NCI-H2081 (cell line): Measurements from ENCODE around the gene RBM19.

Experiments used
- DNase-seq, 2 experiments: peaks; one replicate each; lab custom pipeline; 2025; lab: John Stamatoyannopoulos, UW

RBM19 gene

GRCh38 chr12:113804961-113805600 lies 161.0 kb downstream of the RBM19 start:
- DNase-seq = no peak

- no peak for DNase-seq
These were observed 162.4 kb downstream of the RBM19 start for GRCh38 chr12:113803759-113804140.

GRCh38 chr12:113802966-113803758 lies 163.0 kb downstream of the RBM19 start:
- no peak for DNase-seq

DNA sequence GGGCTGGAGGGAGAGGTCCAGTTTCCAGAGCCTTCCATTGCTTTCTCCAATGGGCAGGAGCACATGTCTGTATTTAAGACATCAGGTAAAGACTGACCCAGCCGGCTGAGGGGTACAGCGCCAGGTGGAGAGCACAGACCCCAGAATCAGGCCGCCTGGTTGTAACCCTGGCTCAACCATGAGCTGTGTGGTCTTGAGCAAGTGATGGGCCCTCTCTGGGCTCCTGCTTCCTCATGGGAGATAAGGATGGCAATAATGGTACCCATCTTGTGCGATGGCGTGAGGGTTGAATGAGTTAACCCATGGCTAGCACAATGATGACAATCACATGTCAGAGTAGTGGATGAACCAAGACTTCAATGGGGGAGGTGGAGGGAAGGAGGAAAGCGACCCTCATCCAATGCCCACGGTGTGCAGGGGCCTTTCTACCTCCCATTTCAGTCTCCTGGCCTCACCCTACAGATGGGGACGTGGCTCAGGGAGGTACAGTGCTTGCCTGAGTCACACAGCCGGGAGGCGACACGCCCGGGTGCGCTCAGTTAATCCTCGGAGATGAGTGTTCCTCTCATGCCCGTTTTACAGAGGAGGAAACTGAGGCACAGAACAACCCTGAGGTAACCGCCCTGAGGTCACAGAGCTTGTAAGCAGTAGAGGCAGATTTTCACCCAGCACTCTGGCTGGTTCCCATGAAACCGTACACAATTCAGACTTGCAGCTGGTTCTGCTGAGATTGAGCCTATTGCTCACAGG lies 163.9 kb downstream of the RBM19 start:
- no peak for DNase-seq

DNA sequence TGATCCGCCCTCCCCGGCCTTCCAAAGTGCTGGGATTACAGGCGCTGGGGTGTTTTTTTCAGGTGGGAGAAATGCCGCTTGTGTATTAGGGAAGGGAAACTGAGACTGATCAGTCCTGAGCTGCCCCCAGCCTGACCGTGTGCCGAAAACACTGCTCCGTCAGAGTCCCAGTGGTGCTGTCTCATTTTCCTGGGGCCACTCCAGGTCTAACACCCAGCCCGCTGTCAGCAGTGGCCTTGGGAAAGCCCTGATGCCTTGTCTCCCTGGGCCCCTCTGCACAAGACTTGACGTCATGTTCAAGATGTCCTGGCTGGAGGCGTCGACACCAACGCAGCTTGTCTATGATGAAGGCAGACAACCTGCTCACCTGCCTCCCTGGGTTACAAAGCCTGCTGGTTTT lies 165.9 kb downstream of the RBM19 start:
- no peak for DNase-seq

- no peak for DNase-seq
These were observed 167.6 kb downstream of the RBM19 start for GRCh38 chr12:113798552-113798951.

- DNase-seq = no peak
These were observed 168.6 kb downstream of the RBM19 start for GRCh38 chr12:113797535-113797868.

GRCh38 chr12:113796852-113797534 lies 169.1 kb downstream of the RBM19 start:
- no peak for DNase-seq

DNA sequence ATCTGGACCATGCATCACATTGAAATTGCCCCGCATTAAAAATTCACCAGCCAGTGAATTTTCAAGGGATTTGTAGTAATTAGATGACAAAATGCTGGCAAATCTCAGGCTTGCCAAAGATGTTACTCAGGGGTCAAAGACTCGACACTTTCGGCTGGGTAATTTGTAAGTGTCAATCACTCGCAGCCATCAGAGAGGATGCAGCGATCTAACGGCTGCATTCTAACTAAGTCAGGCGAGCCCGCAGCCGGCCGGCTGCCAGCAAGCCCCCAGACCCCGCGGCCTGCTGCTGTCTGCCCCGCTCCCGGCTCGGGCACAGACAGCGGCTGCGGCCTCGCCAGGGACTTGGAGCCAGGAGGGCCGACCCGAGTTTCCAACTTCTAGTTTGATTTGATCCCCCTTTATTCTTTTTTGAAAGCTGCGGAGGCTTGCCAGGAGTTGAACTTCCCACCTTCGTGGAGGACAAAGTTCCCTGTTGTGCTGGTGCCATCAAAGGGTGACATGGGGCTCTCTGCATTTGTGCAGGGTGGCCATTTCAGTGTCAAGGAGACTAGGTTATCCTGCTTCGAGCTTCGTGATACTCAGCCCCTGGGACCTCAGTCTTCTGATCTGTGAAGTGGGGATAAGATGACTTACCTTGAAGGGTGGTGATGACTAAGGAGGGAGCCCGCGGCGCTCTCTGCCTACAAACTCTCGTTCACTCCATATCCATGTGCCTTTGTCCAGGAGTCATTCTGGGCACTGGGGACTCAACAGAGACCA lies 169.9 kb downstream of the RBM19 start:
- DNase-seq = no peak

DNA sequence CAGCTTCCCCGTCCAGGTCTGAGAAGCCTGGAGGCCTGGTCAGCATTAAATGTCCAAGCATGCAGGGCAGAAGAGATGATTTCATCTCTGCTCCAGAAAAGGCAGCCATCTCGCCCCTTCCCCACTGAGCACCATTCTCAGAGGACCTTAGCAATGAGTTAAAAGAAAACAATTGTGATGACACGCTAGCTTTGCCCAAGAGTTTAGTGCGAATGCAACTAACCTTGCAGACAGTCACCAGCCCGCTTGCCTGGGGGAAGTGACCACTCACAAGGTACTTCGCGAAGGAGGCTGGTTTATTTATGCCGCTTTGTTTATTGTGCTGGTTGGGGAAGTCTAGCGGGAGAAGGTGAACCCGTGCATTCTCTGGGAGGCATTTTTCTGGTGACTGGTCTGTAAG lies 170.7 kb downstream of the RBM19 start:
- no peak for DNase-seq

DNA sequence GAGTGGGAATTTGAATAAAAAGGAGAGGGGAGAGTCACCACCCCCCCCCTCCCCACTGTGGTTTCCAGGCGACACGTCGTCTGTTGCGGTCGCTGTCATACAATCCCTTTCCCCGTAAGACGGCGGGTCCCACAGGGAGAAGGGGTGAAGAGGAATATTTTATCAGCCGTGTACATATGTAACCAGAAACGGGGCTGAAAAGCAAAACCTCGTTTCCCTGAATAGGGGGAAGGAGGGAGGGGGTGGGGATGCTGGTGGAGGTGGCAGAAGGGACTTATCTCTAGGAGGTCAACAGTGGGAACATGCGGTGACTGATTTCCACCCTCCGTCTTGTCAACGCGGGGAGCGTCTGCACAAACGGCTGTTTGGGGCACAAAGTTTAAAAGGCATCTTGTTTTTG lies 171.4 kb downstream of the RBM19 start:
- no peak for DNase-seq

DNA sequence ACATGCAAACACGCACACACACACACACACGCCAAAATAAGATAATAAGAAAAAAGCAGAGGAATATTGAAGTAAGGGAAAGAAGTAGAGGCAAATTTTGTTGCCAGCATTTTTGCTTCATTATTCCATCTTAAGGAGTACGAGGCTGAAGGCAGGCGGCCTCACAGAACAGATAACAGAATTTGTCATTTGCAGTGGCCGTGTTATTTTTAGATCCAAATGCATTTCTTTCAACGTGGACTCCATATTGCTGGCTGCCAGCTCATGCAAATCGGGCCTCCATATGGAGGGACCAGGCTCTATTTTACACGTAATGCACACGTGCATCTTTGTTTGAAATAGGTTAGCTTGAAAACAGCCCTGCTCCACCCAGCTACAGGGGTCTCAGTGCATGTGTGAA lies 172.9 kb downstream of the RBM19 start:
- DNase-seq = no peak

DNA sequence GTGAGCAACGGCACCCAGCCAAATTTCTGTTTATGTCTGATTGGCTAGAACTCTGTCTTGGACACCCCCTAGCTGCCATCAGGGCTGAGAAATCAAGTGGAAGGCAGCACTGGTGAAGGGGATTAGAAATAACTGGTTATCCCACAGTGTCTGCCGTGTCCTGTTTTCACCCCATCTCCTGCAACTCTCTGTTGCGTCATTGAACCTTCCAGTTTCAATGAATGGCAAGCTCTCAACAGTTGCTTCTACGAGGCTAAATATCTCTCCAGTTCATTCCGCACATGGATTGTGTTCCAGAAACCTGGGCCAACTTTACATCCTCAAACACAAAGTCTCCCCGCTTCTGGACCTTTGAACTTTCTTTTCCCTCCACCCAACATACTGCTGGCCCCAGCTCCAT lies 173.7 kb downstream of the RBM19 start:
- DNase-seq = no peak

DNA sequence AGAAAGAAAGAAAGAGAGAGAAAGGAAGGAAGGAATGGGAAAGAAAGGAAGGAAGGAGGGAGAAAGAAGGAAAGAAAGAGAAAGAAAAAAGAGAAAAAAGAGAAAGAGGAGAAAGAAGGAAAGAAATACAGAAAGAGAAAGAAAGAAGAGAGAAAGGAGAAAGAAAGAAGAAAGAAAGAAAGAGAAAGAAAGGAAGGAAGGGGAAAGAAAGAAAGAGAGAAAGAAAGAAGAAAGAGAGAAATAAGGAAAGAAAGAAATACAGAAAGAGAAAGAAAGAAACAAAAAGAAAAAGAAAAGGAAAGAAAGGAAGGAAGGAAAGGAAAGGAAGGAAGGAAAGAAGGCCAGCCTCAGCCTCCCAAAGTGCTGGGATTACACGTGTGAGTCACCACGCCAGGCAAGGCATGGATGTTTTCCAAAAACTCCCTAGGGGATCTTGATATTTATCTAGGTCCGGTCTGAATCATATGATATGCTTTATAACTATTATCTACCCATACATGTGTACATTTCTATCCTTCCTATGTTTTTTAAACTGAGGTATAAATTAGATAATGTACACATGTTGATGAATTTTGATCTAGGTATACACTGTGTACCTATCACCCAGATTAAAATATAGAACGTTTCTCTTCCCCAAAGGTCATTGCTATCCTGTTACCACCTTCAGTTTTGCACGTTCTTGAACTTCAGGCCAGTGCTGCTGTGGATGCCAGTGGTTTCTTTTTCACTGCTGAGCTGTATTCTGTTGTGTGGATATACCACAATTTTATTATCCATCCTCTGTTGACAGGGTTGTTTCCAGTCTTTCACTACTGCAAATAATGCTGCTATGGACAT lies 177.9 kb downstream of the RBM19 start:
- no peak for DNase-seq

DNA sequence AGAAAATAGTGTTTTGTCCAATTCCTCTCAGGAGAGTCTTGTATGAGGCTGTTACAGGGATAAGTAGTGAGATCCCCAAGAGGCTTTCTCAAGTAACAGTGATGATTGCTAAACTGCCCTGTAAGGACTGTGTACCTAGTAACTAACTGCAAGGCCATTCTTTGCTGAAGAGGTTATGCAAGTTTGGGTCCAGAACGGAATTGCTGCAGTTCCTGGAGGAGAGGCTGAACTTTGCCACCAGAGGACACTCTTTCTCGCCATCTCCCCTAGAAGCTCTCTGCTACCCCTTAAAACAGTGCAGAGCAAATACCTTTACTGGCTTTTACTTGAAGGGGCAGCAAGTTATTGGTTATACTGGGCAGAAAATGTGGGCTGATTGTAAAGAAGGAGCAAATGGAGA lies 180.0 kb downstream of the RBM19 start:
- DNase-seq = no peak

DNA sequence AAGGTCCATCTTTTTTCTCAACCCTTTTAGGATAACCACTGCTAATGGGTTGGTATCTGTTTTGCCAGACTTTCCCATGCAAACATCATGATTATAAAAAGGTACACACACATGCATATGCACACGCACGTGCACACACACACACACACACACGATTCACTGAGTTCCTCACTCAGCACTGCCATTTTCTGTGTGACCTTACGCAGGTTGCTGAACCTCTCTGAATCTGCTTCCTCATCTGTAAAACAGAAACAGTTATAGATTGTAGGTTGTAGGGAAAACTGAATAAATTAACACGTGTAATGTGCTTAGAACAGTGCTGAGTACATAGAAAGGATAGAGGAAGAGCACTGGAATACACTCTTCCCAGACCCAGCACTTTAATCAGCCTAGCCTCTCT lies 182.3 kb downstream of the RBM19 start:
- no peak for DNase-seq

- no peak for DNase-seq
These were observed 183.3 kb downstream of the RBM19 start for GRCh38 chr12:113782873-113783272.

- no peak for DNase-seq
These were observed 184.5 kb downstream of the RBM19 start for GRCh38 chr12:113781415-113782198.

DNA sequence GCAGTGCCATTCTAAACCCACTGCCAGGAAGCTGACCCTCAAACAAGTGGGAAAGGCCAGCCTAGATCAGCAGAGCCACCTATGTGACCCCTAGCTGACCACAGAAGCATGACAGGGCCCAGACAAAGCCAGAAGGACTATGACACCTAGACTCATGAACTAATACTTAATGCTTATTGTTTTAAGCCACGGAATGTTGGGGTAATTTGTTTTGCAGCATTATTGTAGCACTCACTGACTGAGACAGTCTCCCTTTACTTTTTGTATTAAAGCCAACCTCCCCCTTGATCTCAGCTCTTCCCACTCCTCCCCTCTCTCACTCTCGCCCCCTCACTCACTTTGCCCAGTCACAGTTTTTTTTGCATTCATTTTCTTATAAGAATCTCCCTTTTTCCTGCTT lies 186.4 kb downstream of the RBM19 start:
- DNase-seq = no peak
